HG03469 (cell line): ENCODE measurements around the gene MYO5C.

Experiments
- ATAC-seq: cut with Tn5 transposase; IDR thresholded peaks from one replicate; pipeline ENCODE4 v1.9.1; 2021; ENCODE audit warnings: mild to moderate bottlenecking, moderate library complexity, moderate number of reproducible peaks; ENCODE audit not compliant: unreplicated experiment

MYO5C gene

DNA sequence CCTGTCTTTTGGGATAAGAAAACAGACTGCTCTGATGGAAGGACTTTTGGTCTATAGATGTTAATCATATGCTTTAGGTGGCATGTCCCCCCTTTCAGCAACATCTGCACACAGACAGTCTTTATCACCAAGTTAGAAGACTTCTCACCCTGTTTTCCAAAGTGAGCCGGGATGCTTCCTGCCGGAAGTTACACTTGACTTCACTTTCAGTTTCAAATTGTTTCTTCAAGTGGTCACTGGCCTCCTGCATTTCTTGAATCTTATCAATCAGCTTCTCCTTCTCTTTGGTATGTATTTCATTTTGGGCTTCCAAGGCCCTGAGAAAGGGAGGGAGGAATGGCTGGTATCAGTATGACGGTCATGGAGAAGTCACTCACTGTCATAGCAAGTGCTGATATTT, 77.2 kb downstream of the MYO5C start:
- no peak for ATAC-seq

DNA sequence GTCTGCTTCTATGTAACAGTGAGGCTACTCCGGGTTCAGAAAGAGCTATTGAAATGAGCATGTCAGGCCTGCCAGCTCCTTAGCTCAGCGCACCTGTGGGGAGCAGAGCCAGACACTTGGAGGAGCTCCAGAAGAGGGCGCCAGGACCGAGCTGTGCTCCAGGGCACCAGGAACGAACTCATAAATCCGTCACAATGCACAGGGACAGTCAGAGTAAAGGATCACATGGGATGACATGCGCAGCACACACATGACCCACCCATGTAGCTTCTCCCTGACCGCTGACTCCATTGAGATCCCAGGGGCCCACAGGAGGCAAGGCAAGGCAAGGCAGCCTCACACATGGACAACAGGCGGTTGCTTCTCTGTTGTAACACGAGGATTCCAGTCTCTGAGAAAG, 78.4 kb downstream of the MYO5C start:
- ATAC-seq = no peak

DNA sequence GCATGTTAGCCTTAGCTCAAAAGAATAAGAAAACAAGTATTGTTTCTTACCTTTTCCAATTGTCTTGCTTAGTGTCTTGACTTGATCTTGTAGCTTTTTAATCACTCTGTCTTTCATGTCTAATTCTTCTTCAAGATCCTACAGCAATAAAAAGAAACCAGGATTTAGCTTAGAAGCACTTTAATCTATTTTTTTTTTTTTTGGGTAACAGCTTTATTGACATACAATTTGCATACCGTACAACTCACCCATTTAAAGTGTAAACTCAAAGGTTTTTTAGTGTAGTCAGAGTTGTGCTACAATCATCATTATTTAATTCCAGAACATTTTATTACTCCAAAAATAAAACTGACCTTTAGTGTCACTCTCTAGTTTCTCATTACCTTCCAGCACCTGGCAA, 81.1 kb downstream of the MYO5C start:
- no peak for ATAC-seq

GRCh38 chr15:52213206-52213605, 82.4 kb downstream of the MYO5C start:
- ATAC-seq = no peak

GRCh38 chr15:52208306-52208946, 87.2 kb downstream of the MYO5C start:
- no peak for ATAC-seq

DNA sequence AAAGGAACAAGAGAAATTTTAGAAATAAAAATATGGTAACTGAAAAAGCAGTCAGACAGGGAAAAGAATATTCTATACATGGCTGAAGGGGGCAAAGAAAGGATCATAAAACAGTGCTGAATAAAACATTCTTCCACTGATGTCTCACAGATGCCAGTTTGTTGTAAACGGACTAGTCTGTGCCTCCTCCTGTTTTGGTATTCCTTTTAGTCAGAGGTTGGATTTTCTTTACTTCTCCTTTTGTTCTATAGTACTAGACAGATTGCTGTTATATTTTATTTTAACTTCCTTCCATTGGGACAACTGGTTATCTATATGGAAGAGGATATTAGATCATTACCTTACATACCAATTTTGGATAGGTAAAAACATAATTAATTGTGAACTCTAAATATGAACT, 88.4 kb downstream of the MYO5C start:
- no peak for ATAC-seq

DNA sequence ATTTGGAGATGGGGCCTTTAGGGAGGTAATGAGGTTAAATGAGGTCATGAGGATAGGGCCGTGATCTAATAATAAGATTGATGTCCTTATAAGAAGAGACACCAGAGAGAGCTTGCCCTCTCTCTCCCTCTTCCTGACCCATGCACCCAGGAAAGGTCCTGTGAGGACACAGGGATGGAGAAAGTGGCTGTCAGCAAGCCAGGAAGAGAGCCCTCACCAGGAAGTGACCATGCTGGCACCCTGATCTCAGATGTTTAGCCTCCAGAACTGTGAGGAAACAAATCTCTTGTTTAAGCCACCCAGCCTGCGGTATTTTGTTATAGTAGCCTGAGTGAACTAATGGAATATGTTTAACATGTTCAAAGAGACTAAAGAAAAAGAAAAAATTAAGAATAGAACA, 89.2 kb downstream of the MYO5C start:
- ATAC-seq = no peak

DNA sequence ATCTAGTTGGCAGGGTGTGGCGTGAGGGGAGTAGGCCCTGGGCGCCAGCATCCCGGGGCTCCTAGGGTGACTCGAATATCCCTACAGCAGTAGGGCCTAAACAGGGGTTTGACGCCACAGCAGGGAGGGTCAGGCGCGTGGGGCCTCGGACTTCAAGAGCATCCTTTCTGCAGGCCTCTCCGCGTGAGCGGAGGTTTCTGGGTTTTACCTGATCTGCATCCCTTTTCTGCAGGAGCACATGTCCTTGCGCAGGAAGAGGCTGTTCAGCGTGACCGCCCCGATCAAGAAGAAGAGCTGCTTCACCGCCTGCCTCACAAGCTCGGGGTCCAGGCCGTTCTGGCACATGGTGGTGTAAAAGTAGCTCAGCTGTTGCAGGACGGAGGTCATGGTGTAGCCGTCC, 90.9 kb downstream of the MYO5C start:
- ATAC-seq = no peak

DNA sequence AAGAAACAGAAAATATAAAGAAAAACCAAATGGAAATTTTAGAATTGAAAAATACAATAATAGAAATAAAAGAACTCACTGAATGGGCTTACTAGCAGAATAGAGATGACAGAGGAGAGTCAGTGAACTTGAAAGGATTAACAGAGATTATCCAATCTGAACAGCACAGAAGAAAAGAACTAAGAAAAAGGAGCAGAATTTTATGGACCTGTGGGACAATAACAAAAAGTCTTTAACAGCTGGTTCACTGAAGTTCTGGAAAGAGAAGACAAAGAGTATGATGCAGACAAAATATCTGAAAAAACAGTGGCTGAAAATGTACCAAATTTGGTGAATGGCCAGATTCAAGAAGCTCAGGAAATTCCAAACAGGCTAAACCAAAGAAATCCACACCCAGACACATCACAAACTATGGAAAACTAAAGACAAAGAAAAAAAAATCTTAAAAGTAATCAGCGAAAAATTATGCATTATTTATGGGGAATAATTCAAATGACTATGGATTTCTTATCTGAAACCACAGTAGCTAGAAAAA, 94.7 kb downstream of the MYO5C start:
- no peak for ATAC-seq

- ATAC-seq = no peak
Measured at GRCh38 chr15:52199271-52199670, 96.3 kb downstream of the MYO5C start.

GRCh38 chr15:52196891-52197290, 98.7 kb downstream of the MYO5C start:
- no peak for ATAC-seq

DNA sequence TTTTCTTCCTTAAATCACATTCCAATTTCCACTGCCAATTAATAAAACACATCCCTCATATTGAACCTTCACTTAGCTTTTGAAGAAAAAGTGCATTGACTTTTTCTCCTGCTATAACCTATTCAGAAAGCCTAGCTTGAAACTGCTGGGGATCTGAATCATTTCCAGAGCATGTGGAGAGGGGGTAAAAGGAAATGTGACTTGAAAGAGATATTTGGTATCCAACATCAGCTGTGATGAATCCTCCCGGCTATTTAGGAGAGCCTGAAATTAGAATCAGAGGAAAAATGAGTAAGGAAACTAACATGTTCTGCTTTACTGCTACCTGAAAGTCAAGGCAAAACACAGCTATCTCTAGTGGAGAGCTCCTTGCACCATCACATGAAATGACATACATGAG, 101.8 kb downstream of the MYO5C start:
- ATAC-seq = no peak

DNA sequence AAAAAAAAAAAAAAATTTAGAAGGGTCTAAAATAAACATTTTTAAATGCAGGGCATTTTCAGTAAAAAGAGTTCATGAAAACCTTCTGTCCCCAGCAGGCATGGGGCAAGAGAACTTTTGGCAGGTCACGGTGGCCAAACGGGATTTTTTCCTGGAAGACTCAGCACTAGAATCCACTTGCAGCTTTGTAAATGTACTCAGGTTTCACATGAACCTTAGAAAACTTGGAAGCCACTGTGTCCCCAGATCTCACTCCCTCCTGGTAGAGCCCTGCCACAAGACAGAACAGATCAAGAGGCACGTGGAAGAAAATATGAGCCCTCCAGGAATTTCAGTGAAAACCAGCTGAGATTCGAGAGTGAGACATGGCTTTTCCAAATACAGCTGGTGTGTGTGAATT, 102.3 kb downstream of the MYO5C start:
- ATAC-seq = no peak

- ATAC-seq = no peak
Measured at GRCh38 chr15:52191207-52191606, 104.4 kb downstream of the MYO5C start, which contains the start of gene GNB5. Gene GNB5, minus strand, starts transcription at chr15:52191392. Its CDS starts 6,716 bp downstream, at chr15:52184676.

DNA sequence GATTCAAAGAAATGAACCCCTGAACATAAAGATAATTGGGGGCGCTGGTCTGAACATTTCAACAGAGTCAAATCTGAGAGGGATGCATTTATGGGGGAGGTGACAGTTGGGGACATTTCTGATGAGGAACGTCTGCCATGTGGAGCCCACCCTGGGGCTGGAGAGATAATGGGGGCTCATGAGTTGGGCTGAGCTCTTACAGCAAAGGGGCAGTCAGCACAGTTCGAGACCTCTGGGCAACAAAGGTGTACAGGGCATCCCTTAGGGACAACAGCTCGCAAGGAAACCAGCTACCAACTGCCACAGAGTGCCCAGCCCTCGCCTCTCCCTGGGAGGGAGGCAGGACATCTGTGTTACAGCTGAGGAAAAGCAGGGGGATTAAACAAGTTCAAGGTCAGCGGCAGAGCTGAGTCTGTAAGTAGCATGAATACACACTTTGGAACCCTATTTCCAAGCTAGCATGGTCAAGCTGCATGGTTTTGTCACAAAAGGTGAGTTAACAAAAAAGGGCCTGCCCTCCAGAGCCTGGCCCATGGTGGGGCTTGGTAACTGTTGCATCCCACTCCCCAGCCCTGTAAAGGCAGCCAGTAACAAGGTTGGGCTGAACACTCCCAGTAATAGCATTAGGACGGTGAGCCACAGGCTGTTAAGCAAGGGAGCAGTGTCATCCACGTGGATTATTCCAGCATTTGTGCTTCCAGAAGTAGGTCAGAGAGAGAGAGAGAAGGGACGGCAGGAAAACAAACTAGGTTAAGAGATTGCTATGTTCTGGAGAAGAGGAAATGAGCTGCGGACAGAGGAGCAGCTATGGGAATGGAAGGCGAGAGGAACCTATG, 108.7 kb downstream of the MYO5C start:
- no peak for ATAC-seq

DNA sequence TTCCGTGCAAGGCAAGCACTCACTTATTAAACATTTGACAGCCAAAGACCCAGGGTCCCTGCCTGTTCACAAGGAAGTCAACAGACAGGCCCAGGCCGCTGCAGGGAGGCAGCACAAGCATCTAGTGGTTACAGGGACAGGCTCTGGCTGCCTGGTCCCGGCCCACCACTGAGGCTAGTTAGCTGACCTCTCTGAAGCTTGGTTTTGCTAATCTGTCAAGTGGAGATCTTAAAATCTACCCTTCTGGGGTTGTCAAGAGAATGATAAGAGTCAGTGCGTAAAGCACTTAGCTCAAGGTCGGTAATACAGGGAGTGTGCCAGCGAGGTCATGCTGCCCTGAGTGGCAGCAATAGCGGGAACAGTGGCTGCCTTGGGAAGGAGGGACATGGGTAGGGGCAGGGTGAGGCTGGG, 110.4 kb downstream of the MYO5C start:
- ATAC-seq = no peak

- no peak for ATAC-seq
Measured at GRCh38 chr15:52184721-52185120, 110.9 kb downstream of the MYO5C start.

GRCh38 chr15:52183562-52184173, 111.9 kb downstream of the MYO5C start:
- no peak for ATAC-seq

GRCh38 chr15:52181938-52182780, 113.4 kb downstream of the MYO5C start:
- no peak for ATAC-seq

GRCh38 chr15:52180851-52181450, 114.7 kb downstream of the MYO5C start:
- ATAC-seq = no peak
